GM21528 (cell line): ENCODE measurements around the gene SFI1.
A peak's percentile ranks its signal among the peaks of the same experiment; 100 is the strongest.

Source experiments
- ATAC-seq: cut with Tn5 transposase; IDR thresholded peaks from one replicate; pipeline ENCODE4 v1.9.1; 2021; ENCODE audit warnings: mild to moderate bottlenecking, moderate library complexity; ENCODE audit not compliant: unreplicated experiment, low FRiP score

The SFI1 gene

DNA sequence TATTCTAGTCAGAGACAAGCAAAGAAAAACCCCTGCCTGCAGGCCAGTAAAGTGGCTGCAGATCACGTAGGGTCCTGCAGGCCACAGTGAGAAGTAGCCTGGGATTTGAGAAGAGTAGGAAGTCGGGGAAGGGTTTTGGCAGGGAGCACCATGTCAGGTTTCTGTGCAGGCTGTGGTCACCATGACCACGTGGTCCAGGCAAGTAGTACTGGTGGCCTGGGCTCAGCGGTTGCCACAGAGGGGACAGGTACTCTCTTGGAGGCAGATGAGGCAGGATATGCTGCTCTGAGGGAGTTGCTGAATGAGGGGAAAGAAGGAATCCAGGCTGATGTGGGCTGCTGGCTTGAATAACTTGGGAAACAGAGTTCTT lies 119.1 kb downstream of the SFI1 start:
- ATAC-seq = no peak

DNA sequence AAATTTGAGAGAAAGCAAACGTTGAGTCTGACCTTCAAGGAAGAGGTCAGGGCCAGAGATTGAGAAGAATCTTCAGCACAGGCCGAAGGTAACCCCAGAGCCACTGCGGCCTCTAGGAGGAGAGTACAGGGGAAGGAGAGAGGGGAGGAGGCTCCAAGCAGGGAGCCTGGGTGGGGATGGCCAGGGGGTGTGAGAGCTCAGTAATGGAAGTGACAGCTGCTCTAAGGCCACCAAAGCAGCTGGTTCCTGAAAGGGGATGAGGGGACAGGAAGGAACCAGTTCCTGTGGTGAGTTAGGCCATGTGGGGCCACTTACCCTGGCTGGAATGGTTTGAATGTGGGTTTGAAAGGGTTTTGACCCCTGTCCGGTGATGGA lies 119.6 kb downstream of the SFI1 start:
- no peak for ATAC-seq

DNA sequence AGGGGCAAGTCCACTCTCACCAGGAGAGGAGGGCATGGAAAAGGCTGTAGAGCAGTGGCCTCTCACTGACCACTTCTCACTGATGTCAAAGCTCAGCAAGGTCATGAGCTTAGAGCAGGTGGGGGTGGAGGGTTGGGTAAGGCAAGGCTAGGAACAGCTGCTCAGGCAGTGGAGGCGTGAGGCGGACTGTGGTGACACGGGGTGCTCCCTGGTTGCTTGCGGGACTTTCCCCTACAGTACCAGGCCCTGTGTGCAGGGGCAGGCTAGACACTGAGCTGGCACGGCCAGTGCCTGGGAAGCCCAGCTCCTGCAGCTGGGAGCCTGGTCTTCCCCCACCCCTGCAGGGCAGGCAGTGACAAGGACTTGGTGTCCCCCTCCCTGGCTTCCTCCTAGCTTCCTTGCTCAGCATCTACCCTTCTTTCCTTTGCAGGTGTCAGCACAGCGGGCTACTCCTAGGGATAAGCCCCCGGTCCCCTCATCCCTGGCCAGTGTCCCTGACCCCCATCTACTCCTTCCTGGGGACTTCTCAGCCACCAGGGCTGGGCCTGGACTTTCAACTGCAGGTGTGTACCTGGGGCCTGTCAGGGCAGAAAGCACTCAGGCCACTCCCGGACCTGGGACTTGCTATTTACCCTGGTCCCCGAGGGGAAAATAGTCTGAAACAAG lies 120.1 kb downstream of the SFI1 start:
- ATAC-seq = peak; percentile 53

DNA sequence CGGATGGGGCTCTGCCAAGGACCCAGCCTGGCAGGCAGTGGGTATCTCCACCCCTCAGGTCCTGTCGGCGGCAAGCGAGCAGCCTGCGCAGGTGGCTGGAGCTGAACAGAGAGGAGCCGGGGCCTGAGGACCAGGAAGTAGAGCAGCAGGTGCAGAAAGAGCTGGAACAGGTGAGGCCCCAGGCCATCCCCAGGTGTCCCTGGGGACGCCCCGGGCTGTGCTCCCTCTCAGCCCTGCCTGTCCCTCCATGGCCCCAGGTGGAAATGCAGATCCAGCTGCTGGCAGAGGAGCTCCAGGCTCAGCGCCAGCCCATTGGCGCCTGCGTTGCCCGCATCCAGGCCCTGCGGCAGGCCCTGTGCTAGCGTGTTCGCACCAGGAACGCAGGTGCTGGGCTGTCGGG lies 121.7 kb downstream of the SFI1 start:
- no peak for ATAC-seq

DNA sequence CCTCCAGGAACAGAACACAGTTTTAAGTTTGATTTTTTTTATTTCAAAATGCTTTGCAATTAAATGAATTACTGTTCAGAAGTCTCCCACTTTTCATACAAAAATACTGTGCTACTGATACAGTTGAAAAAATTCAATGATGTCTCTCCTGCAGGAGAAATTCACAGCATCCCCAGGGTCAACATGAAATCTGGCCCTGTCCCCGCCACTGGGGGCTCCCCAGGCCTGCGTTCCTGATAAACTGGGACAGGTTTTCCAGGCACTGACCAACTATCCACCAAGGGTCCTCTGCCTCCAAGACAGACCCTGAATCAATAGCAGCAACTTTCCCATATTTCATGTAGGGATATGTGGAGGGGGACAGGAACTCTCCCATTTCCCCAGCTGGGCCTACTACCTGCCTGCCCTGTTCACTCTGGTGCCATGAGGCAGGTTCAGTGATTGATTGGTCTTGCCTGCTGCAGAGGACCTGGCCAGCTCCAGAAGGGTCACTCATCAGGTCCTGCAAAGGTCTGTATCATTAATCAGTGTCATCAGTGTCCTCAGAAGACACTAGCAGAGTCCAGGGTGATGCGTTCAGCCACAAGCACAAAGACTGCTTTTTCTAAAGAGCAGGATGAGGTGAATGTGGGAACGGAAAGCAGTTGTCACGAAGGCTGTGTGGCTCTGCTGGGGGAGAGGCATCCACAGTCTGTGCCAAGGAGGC lies 122.3 kb downstream of the SFI1 start:
- no peak for ATAC-seq

DNA sequence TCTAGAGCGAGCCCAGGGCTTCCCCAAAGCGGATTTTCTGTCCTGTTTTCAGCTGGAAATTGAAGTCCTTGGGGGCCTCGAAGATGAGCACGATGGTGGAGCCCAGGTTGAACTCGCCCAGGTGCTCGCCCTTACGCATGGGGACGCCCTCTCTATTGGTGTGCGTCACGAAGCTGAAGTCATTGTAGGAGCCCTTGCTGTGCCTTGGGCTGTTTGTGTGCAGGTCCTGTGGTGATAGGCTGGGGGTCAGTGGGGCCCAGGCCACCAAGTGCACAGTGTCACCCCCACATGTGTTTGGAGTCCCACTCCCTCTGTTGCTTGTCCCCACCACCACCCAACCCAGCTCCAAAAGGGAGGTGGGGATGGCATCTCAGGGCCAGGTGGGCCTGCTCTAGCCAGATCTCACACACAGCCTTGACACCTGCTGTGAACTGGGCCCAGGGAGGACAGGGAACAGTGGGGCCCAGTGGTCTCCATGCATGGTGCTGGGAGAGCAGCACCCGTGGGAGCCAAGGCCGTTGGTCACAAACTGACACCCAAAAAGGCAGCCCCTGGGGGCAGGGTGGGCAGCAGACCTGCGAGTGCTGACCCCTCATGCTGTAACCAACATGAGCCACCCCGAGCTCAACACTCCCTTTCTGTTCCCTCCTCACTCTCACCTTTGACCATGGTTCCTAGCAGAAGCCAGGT lies 123.4 kb downstream of the SFI1 start:
- ATAC-seq = no peak

DNA sequence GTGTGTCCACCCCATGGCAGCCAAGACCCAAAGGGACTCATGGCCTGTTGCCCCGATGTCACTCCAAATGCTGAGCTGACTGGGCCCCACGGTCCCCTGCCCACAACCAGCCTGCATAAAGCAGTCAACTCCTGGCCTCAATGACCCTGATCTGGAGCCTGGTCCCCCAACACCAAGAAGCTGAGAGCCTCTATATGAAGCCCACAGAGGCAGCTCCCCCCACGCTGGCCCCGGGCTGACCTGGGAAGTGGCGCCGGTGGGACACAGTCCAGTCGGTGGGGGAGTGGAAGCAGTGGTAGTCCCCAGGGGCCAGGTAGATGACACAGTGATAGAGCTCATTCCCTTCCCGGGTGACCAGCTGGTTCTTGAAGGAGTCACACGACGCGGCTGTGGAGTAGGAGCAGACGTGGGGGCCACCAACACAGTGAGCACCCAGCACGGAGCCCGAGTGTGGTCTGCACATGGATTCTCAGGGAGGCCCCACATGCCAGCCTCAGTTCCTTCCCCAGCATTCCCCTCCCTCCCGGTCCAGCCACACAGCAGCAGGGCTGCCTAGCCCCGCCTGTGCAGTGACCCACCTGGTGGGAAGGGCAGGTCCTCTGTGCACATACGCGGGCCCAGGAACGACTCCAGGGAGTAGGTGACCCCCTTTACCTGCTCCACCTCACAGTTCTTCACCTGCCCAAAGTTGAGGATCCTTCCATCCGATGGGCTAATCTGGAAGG lies 124.6 kb downstream of the SFI1 start:
- no peak for ATAC-seq

DNA sequence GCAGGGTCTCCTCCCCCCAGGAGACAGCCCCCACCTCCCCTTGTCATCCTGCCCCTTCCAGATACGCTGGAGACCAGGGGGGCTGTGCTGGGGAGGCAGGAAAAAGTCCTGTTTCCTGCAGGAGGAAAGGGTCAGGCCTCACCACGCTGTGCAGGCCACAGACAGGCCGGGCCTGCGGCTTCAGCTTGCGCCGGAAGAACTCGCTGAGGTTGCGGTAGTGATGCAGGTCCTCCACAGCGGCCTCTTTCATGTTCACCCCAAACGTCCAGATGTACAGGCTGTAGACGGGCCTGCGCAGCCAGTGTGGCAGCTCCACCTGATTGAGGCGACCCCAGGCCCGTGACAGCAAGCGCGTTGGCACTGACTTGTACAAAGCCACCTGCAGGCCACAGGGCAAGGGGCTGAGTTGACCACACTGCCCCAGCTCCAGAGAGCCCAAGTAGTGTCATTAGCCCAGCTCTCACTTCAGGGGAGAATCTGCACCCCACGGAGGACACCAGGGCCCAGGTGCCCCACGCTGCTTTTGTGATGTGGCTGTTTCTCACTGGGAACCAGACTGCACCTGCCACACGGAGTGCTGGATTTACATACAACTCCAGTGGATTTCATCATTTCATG lies 125.3 kb downstream of the SFI1 start:
- ATAC-seq = no peak

DNA sequence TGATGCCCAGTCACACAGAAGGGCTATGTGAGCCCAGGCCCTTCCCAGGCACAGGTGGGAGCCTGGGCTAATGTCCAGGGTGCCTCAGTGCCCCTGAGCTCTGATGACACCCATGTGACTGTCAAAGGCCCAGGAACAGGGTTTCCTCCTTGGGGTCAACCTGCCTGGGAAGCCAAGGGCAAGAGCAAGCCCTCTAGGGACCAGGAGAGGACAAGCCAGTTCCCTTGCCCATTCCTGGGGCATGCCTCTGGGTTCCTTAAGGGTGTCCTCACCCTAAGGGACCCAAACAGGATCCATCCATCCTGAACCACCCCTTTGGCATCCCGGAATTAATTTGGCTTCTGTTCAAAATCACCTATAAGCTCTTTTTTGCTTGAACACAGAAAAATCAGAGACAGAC lies 126.6 kb downstream of the SFI1 start:
- ATAC-seq = no peak

DNA sequence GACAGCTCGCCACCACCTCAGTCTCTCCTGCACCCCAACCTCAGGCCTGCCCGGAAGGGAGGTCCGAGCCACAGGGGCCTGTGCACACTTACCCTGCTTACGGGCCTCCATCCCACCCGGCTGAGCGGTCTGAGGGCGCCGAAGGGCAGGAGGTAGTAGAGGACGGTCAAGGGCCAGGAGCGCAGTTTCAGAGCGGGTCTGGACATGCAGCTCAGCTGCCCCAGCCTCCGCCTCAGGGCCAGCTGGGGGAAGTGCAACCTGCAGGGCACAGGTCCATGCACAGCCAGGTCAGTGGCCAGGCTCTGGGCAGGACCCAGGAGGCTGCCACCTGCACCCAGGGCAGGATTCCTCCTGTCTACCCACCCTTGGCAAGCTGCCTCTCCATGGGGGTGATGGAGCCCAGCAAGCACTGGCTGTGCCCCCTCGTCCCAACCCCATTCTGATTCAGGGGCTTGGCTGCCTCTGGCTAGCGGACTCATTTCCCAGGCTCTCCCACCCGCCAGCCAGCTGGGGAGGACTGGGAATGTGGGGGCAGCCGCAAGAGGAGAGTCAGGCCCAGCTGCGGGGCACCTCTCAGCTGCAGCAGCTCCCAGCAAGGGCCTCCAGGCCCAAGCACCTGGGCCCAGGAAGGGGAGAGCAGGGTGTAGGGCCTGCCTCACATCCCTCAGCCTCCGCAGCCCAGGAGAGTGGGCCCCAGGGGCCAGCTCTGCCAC lies 127.4 kb downstream of the SFI1 start:
- no peak for ATAC-seq

DNA sequence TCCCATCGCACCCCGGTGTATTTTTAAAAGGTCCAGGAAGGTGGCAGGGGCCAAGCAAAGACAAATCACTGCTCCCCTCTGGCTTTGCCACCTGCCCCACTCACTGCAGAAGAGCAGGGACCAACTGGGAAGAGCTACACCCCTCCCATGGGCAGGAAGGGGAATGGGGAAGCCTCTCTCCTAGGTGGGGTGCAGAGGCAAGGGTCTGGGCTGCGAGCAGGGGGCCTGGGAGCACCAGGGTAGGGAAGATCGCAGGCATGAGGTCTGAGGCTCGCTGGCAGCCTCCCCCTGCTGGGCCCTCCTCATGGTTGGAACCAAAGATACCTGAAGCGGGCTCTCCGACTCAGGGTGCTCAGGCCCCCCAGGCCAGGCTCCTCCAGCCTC lies 128.9 kb downstream of the SFI1 start:
- ATAC-seq = no peak

DNA sequence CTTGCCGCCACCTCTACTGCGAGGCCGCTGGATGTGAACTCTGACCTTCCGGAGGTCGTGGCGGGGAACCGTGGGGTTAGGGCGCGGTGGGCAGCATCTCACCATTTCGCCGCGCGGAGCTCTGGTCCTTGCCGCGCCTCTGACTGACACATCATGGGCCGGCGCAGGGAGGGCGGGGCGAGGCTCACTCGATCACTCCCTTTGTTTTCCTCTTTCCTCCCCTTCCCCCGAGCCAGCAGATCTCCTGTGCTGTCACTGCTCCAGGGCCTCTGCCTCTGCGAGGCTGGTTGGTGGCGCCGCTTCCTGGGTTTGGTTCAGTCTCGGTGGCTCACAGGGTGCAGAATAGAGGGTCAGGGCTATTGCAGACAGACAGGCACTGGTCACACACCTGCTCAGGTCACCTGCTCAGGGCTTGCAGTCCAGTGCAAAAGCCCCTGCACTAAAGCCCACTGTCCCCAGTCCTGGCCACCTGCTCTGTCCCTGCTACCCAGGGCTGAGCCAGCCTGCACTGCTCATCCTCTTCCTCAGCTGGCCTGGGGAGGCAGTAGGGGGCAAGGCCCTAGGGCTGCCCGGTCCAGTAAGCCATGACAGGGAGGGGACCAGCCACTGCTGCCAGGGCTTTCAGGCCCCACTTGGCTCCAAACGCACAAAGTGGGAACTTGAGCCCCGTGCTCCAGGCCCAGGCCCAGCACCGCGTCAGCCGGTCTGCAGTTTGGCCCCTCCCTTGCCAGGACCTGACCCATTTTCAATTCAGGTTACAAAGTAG lies 129.5 kb downstream of the SFI1 start:
- no peak for ATAC-seq

DNA sequence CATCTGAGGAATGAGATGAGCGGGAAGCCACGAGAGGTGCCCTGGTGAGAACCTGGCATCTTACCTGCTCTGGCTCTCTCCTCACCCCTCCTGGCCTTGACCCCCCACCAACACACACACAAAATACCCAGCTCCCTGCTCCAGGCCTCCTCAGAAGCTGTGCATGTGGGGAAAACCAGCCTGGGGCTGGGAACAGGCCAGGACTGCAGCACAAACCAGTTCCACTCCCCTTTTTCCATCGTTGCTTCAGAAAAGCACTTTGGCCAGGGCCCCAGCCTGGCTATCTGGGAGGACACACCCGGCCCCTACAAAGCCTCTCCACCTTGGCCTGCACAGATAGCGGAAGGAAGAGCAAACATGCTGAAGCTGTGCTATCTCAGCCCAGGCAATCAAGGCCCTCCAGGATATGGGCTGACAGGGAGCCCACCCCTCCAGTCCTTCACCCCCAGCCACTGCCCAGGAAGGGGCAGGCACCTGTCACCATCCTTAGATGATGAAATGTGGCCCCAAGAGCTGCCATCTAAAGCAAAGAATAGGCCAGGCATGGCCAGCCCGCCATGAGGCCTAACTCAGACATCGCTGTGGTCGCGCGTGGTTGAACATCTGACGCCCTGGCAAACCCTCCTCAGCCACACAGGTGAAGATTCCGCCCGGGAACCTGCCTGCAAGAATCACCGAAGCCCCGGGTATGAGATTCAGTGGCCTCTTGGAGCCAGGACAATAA lies 130.3 kb downstream of the SFI1 start:
- no peak for ATAC-seq

DNA sequence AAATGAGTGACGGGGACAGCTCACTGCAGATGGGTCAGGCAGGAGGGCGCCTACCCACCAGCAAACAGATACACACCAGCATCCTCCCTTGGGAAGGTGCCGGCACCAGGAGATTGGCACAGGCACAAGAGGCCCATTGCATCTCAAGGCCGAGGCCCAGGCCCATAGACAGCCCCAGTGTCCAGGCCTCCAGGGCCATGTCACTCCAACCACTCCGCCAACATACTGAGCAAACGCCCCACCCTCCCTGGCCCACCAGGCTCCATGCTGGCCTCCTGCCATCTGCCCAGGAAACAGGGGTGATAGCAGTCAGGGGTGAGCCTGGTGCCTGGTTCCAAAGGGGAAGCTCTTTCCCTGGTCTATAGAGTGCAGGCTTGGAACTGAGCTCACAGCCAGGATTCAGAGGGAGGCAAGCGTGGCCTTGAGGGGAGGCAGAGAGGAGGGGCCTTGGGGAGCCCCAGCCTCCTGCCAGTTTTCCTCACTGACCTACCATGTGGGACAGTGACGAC lies 130.9 kb downstream of the SFI1 start:
- no peak for ATAC-seq

DNA sequence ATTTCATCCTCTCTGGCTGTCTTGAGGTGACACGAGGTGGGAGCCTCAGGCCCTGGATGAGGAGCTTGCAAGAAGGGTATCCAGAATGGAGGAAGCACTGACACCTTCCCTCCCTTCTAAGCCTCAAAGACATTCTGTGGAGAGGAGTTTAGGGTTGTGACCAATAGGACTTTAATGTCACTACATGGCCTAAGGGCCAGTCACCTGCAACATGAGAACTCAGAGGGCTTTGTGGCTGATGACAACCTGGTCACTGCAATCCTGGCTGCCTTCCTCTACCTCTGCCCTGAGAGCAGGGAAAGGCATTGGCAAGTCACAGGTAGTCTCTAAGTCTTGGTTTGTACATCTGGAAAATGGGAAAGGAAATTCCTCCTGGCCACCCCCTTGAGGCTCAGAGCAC lies 132.0 kb downstream of the SFI1 start:
- no peak for ATAC-seq

DNA sequence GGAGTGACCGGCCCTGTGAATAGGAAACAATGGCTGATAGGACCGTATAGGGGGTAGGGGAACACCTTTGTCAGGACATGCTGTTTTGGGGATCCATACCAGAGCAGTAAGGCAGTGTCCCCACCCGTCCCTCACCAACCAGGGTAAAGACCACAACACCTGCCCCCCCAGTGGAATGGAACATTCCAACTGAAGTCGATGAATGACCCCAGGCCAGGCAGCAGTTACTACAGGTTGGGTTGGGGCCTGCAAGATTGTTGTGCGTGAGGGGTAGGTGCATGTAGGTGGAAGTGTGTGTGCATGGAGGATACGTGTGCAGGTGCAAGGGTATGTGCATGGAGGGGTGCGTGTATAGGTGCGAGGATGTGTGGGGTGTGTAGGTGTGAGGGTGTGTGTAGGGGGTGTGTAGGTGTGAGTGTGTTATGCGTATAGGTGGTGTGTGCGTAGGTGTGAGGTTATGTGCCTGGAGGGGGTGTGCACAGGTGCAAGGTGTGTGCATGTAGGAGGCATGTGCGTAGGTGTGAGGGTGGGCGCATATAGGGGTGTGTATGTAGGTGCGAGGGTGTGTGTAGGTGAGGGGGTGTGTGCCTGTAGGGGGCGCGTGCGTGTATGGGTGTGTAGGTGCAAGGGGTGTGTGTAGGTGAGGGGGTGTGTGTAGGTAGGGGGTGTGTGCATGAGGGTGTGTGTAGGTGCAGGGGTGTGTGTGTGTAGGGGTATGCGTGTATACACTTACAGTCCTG lies 132.8 kb downstream of the SFI1 start:
- ATAC-seq = no peak

DNA sequence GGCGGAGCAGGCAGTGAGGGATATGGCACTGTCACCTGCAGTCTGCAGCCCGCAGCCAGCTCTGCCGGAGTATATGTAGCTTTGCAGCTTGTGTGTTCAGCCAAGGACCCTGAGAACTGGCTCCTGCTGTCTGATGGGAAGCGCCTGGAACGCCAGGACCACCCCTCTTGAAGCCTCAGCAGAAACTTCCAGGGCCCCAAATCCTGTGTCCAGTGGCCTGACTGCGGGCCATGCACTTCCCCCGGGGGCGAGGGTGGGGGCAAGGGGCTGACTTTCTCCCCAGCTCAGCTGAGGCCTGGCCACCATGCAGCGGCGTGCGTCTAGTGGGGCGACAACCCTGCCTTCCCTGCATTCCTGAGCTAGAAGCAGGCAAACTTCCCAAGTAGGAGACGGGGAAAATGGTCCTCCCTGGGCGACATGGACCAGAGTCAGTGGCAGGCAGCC lies 133.4 kb downstream of the SFI1 start:
- no peak for ATAC-seq
